Measurements from ENCODE around the gene OR1N2. TPM values are rescaled to one million over a fixed set of nuclear protein-coding genes. Genes with fewer than 3 reads are reported as not detected.

The OR1N2 gene
- total RNA-seq, 1 experiment from 2014 or later = not detected

DNA sequence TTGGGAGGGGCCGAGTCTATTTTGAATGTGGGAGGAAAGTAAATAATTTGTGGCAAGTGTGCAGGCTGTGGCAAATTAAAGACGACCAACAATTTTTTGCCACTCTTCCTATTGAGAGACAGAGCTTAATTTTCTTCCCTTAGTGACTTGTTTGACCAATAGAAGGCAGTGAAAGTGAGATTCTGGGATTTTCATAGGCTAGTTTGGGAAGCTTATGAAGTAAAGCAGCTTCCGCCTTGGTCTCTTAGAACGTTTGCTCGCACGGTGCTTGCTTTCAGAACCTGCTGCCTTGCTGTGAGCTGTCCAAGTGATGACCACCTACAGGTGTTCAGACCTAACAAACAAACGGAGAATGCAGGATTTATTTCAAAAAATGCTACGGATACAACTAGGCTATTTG is 6.7 kb upstream of the OR1N2 start:
- Mint-ChIP-seq H3K9me3 (peaks cover 68 to 78% of the 10 kb centered on the region in 2 experiments), H3K27ac (no peak overlapping the region)
- no peaks in the 10 kb centered on the region for H4K20me1 ChIP-seq (ENCODE audit: control insufficient read depth, insufficient read depth, insufficient read length)

More for the DNA sequence above, 6.7 kb upstream of the OR1N2 start:
- Histone ChIP-seq H4K8ac (replicated peaks; ENCODE audit: insufficient read length, low read depth, low read length) (no peak overlapping the region), H3K23me2 (ENCODE audit: insufficient read length, low read depth, low read length, poor library complexity, severe bottlenecking) (no peaks in the 10 kb centered on the region), H3K79me2 (ENCODE audit: insufficient read depth, low read length) (no peaks in the 10 kb centered on the region), H3K27me3 (ENCODE audit: insufficient read depth, low read length) (no peaks in the 10 kb centered on the region), H3K14ac (ENCODE audit: insufficient read depth, low read length) (no peak overlapping the region), H2BK120ac (ENCODE audit: low read depth, low read length, poor library complexity, severe bottlenecking) (no peak overlapping the region), H2BK12ac (ENCODE audit: insufficient read length, low read depth, low read length) (no peak overlapping the region), H2AK5ac (ENCODE audit: insufficient read length, low read length) (no peak overlapping the region), H3K27ac (ENCODE audit: insufficient read length, low read depth, low read length) (no peak overlapping the region), H2BK5ac (ENCODE audit: insufficient read length, low read length) (no peak overlapping the region), H2BK20ac (ENCODE audit: low read depth, low read length, poor library complexity, severe bottlenecking) (no peak overlapping the region), H3K23ac (ENCODE audit: insufficient read length, low read depth, low read length) (no peak overlapping the region), H3T11ph (ENCODE audit: low read length) (no peak overlapping the region), H3K18ac (ENCODE audit: insufficient read length, low read depth, low read length) (no peak overlapping the region), H3K9me3 (ENCODE audit: control insufficient read depth, low read depth, low read length) (peaks cover 35% of the 10 kb centered on the region), H2AFZ (ENCODE audit: low read length) (no peak overlapping the region), H4K91ac (ENCODE audit: insufficient read length, low read depth, low read length) (no peak overlapping the region), H3K9ac (ENCODE audit: extremely low read depth, insufficient read length, low read length) (no peak overlapping the region), H4K5ac (ENCODE audit: insufficient read length, low read depth, low read length) (no peak overlapping the region), H3K79me1 (ENCODE audit: insufficient read depth, low read depth, low read length, poor library complexity, severe bottlenecking) (no peaks in the 10 kb centered on the region), H3K4me2 (ENCODE audit: insufficient read depth, insufficient read length, low read length) (no peak overlapping the region), H3K56ac (ENCODE audit: insufficient read length, low read depth, low read length) (no peak overlapping the region), H3K4ac (ENCODE audit: low read depth, low read length) (no peak overlapping the region), H3K4me1 (ENCODE audit: insufficient read depth, low read length) (no peaks in the 10 kb centered on the region), H2BK15ac (ENCODE audit: low read depth, low read length) (no peak overlapping the region)
- Mint-ChIP-seq H3K4me1 (no peaks in the 10 kb centered on the region), H3K36me3 (ENCODE audit: insufficient read depth in 1 of 3, low read depth in 3 of 3) (peaks cover 0 to 29% (median 5%) of the 10 kb centered on the region in 3 experiments; a peak in 4 of 7 replicates), H3K27me3 (ENCODE audit: low read depth) (peaks cover 1% of the 10 kb centered on the region; the same call in 1 of the 2 replicates), H3K4me3 (no peak overlapping the region)
- TF ChIP-seq, protein P1, sequence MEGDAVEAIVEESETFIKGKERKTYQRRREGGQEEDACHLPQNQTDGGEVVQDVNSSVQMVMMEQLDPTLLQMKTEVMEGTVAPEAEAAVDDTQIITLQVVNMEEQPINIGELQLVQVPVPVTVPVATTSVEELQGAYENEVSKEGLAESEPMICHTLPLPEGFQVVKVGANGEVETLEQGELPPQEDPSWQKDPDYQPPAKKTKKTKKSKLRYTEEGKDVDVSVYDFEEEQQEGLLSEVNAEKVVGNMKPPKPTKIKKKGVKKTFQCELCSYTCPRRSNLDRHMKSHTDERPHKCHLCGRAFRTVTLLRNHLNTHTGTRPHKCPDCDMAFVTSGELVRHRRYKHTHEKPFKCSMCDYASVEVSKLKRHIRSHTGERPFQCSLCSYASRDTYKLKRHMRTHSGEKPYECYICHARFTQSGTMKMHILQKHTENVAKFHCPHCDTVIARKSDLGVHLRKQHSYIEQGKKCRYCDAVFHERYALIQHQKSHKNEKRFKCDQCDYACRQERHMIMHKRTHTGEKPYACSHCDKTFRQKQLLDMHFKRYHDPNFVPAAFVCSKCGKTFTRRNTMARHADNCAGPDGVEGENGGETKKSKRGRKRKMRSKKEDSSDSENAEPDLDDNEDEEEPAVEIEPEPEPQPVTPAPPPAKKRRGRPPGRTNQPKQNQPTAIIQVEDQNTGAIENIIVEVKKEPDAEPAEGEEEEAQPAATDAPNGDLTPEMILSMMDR (conservative IDR thresholded peaks at IDR 0.05) = no peak
- DNase-seq = no peak
- no CpG with 5 or more reads among the region's 8 CpGs for WGBS (ENCODE audit: extremely low coverage, insufficient read length, low lambda C conversion rate)

All from H9 (cell line).